GM21515 (cell line): ENCODE data around the gene LPP.

Source experiments
- ATAC-seq: cut with Tn5 transposase; IDR thresholded peaks from one replicate; pipeline ENCODE4 v1.9.1; 2021; ENCODE audit not compliant: unreplicated experiment

LPP gene

DNA sequence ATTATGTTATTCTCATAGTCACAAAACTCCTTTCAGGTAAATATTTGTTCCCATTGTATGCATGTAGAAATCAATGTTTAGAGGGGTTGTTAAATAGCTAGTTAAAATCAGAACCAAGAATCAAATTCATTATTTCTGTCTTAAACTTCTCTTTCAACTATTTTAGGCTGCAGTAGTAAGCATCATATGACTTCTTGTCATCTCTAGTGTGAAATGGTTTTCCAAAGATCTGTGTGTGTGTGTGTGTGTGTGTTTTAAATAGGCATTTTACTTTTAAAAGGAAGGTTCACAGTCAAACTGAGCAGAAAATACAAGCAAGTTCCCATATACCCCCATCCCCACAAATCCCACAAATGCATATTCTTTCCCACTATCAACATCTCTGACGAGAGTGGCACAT lies 506.5 kb downstream of the LPP start:
- no peak for ATAC-seq

DNA sequence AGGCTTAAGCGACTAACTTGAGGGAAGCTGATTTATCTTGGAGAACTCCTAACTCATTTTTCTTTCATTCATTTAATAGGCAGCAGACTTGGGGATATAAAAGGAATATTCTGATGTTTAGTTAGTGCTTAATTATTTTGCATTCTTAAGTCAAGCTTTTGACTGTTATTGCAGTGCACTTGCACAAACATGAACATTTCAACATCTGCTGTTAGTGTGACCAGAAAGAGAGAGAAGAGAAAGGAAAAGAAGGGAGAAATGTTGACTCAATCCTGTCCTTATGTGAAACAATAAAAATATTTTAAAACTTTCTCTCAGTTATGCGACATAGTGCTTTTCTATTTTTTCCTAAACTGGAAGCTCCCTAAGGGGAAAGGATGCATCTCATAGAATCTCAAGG lies 507.8 kb downstream of the LPP start:
- no peak for ATAC-seq

DNA sequence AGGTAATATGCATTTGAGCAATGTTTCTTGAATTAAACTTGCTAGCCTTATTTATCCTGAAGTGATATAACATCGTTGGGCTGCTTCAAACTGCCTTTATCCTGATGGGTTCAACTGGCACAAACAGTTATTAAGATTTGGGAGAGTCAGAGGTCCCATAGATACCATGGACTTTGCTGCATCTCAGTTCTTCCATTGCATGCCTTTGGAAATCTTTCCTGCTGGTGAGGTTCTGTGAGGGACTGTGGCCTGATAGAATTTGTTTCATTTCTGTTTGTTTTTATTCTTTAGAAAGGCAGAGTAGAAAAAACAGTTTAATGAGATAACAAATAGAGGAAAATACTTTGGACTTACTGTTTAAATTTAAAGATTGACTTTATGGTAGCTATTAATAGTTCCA lies 508.3 kb downstream of the LPP start:
- no peak for ATAC-seq

DNA sequence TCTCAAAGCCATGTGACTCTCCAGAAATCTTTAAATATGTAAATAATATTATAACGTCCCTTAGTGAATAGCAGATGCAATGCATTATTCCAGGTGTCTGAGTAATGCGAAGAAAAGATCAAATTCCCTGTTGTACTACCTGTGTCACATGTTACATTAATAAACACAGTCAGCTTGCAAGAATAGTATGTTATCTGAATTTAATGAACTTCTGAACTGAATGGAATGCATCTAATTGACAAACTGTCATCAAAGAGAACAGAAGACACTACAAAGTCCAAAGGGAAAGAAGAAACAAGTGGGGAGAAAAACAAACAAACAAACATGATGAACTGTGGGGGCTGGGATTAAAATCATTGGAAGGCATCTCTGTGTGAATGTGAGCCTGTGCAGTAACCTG lies 508.8 kb downstream of the LPP start:
- no peak for ATAC-seq

DNA sequence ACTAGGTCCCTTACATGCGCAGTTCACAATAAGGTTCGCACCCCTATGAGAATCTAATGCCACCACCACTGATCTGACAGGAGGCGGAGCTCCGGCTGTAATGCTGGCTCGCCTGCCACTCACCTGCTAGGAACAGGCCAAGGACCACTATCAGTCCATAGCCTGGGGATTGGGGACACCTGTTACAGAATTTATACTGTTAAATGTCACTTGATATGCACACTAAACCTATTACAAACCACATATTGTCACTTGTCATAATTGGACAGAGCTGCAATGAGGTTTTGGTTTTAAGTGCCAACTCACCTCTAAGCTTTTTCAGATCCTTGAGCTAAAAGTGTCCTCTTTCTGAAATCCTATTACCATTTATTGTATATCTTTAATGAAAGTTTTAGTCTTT lies 509.9 kb downstream of the LPP start:
- no peak for ATAC-seq

DNA sequence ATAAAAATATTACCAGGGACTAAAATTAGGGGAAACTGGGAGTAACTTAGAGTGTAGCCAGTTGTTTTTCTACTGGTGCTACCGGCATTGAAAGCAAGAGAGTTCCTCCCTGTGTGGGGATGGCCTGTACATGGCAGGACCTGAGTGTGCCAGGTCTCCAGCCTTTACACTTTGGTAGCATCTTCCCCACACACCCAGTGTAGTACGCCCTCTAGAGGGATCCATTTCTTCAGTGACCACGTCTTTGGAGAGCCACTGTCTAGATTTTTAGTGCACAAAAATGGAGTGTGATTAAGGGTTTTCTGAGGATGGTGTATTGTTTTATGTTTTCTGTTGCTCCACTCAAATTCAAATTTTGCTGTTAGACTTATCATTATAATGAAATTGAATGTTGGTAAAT lies 510.8 kb downstream of the LPP start:
- no peak for ATAC-seq

DNA sequence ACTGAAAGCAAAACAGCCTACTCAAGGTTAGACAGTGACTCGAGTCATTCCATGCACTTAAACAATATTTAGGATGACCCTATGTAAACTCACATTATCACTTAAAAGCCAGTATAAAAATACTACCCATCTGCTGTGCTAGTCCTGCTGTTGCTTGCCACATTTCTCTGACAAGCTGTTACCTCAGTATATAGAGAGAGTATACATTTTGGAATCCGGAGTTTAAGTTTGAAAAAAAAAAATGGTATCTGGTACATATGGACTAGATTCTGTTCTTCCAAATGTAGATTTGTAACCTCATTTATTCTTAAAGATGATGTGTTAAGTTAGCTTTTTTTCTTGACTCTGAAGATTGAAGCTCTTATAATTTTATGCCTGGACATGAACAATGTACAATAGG lies 514.0 kb downstream of the LPP start:
- ATAC-seq: no peak

DNA sequence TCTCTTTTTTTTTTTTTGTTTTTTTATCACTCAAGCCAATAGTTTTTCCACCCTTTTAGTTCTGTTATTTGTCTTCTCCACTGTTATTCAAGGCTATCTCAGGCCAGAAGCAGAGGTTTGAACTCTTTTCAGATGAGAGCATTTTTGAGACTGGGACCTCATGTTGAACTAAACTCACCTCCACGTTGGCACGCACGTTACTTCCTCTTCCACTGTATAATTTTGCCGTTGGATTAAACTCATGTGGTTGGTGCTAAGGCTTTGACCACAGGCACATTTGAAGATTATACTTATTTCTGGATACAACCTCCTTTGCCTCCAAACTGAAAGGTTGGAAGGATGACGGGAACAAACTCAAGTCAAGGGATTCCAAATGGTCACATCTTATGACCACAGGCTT lies 516.5 kb downstream of the LPP start:
- no peak for ATAC-seq

DNA sequence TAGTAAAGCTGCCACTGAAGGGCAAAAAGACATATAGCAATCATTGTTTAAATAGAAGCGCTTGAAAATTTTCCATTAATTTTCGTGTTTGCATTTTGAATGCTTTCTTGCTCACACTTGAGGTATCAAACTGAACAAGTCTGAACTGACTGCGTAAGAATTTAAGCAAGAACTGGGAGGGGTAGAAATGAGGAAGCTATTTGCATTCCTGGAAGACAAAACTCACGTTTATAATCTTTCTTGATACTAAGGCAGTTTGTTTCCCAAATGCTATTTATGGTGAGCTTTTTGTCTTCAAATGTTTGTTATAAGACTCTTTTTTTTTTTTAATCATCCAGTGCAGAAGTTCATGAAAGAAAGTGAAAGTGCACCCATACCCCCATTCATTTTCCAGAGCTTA lies 518.0 kb downstream of the LPP start:
- ATAC-seq: no peak

DNA sequence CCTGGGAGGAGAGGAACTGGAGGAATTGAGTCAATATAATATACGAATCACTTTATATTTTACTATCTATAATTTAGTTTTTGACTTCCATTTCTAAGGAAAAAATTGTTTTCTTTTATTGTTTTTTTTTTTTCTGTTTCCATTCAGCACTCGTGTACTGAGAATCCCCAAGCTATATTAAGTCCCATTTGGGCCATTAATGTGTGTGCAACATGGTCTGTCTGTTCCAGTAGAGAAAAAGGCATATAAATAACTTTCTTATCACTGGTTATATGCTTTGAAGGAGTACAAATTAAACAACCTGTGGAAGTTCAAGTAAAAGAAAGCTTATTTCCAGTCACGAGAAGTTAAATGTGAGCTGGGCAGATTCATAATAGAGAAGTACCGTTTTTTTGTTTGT lies 518.9 kb downstream of the LPP start:
- ATAC-seq: no peak

DNA sequence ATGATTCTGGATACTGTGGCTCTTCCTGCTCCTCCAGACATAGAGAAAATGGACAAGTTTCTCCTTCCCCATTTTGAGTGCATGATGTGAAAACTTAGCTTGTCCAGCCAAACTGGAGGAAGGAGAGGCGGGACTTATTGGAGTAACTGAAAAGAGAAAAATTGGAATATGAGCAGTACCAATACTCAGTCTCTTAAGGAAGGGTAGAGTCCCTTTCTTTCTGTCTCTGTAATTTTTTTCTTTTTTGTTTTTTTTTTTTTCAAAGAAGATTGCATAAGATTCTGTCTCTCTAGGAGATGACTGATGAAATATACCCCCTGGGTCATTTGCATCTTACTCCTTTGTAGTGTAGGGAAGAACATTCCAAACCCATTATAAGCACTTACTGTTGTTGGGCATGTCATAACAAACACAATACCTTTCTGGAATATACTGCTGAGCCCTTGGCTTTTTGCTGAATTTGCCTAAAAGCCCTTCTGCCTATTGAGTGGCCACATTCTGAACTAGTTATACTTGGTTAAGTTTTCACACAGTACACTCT lies 519.8 kb downstream of the LPP start:
- ATAC-seq: no peak

DNA sequence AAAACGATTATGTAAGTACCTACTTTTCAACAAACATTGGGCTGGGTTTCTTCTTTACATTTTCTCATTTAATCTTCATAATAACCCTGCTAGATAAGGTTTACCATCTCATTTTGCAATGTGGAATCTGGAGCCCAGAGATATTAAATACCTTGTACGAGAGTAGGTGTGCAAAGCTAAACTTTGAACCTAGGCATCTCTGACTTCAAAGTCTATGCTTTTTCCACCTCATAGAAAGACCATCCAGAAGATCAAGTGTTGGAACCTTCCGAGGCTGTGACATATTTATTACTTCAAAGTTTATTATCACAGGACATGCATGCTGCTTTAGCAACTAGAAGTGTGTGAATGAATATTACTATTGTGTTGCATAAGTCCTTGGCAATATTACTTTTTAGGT lies 520.6 kb downstream of the LPP start:
- no peak for ATAC-seq

DNA sequence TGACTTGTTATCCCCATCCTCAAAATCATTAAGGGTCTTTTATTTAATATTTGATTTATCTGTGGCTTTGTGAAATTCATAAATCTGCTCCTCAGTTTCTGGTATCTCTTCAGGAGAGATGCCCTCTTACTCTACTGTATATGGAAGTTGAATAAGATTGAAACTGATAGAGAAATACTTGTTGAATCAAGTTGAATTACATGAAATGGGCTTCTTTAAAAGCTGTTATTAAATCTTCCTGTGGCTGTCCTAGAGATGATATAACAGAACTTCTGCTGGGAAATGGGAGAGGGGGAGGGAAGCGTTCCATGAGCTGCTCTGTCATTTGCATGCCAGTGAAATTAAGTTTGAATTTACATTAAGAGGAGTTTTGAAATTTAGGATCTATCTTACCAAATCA lies 523.4 kb downstream of the LPP start:
- no peak for ATAC-seq

DNA sequence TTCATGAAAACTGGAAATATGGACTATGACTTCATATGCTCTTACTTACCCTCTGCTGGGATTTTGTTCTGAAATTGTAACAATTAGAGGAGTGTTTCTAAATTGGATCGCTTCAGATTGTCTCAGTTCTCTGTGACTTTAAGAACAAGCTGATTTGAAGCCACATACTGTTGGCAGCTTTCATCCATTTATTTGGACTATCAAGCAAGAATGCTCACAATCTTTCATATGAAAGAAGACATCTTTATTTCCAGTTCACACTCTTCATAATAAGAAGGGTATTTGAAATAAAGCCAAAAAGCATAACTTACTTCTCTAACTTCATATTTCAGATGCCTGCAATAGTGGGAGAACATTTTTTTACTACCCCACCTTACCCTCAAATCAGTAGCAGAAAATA lies 526.2 kb downstream of the LPP start:
- ATAC-seq: no peak

DNA sequence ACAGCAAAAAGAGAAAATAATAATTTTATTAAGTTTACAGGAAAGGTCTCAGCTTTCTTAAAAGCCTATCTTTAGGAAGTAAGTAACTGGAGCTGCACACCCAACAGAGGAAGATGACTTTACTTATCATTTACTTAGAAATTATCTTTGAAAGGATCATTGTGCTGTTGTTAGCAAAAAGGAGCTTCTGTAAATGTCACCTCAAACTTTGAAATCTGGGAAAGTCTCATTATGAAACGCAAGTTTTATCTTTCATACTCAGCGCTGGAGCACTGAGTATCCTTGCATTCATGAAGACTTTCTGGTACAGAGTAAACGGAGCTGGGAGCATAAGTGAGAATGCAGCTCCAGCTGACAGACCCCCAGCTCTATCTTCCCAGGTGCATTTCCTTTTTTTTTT lies 526.6 kb downstream of the LPP start:
- no peak for ATAC-seq

DNA sequence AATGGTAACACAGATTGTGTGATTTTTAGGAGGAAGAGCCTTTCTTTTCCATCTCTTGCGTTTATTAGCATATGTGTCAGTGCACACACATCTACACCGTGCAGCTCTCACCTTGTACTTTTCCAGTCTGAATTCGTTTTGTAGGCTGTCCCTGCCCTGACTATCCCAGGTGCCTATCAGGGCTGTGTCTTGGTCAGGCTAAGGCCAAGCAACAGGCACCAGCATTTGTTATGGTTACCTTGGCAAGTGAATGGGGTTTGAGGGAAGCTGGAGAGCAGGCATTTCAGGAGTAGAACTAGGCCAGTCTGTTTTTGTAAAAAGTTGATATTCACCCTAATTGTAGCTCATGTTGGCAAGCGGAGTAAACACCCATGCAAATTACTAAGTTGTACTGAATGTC lies 528.4 kb downstream of the LPP start:
- no peak for ATAC-seq

DNA sequence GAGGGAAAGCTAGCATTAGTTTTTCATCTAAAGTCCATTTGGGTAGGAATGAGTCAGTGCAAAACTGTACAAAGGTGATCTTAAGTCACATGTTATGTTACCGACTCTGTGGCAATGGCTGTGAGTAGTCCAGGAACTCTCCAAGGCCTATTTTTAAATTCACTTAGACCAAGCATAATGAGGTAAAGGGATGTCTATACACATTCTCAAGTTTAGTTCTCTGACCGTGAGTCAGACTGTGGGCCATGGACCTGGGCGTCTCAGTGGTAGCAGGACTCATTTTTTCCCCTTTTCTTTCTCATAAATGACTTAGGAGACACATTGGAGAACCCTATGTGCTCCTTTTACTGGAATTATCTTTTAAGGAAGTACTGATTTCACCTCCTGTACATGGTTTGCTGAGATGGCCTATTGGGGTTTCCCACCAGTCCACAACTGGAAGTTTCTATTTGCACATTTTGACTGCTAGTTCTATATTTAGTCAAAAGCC lies 529.1 kb downstream of the LPP start:
- ATAC-seq: no peak

DNA sequence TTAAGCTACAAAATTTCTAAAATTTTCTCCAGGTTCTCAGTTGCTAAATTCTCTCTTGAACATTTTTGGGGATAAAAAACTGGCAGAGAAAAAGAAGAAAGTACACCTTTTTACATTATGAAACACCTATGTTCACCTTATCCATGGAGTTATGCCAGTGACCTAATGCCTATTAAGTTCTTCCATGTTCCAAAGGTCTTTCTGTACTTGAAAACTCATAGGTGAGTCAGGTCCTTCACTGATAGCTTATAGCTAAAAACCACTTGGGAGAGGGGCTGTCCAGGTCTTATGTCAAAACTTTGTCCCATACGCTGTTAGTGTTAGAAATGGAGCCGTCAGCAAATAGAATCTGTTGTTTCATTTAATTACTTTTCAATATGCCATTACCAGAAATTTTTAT lies 530.3 kb downstream of the LPP start:
- ATAC-seq: no peak

DNA sequence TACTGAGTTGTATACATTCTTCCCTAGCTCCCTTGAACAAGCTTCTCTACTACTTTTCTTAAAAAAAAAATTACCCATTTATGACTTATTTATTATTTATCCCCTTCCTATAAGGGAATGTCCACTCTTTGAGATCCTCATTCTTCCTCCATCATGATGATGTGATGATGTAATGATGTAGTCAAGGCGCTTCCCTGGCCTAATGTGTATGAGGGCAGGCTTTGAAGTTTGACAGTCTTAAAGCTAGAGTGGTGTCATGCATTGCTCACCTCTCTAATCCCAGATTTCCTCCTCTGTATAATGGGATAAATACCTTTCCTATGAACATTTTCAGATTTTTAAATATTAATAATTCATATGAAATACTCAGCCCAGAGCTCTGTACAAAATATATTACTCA lies 531.8 kb downstream of the LPP start:
- ATAC-seq: no peak

DNA sequence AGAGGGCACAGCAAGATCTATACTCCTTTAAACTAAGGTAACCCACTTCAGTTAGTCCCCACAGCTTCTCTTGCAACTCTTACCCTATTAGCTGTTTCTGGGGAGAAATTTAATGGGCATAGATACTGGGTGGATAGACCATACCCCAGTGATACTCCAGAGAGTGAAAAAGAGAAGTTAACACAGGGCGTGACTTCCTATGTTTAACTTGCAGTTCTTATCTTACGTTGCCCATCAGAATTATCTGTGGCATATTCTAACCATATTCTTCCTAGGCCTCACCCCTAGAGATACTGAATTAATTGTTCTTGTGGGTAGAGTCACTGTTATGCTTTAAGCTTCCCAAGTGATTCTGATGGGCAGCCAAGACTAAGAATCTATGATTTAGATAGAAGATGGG lies 532.4 kb downstream of the LPP start:
- no peak for ATAC-seq

DNA sequence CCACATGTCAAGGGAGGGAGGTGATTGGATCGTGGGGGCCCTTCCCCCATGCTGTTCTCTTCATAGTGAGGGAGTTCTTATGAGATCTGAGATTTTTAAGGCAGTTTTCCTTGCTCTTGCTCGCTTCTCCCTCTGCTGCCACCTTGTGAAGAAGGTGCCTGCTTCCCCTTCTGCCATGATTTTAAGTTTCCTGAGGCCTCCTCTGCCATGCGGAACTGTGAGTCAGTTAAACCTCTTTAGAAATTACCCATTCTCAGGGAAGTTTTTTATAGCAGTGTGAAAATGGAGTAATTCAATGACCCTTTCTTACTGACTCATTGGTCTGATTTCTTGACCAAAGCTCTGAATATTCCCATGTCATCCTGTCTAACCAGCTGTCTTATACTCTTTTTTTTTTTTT lies 533.4 kb downstream of the LPP start:
- ATAC-seq: no peak

DNA sequence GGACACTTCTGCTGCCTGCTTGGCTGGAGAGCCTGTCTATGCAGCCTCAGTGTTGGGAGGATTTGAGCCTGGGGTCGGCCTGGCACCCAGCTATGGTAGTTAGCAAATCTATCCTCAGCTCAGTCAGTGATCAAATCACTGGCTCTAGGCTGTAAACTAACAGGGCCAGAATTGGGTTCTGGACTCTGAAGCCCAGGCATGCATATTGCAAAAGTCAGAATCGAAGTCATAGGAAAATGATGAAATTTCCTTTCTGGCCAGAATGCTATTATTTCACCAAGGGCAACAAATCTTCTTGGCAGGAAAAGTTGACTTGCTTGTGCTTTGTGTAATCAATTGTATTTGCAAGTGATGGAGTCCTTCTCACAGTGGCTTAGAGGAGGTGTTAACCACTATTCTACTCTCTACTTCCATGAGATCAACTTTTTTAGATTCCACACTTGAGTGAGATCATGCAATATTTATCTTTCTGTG lies 535.2 kb downstream of the LPP start:
- ATAC-seq: no peak

DNA sequence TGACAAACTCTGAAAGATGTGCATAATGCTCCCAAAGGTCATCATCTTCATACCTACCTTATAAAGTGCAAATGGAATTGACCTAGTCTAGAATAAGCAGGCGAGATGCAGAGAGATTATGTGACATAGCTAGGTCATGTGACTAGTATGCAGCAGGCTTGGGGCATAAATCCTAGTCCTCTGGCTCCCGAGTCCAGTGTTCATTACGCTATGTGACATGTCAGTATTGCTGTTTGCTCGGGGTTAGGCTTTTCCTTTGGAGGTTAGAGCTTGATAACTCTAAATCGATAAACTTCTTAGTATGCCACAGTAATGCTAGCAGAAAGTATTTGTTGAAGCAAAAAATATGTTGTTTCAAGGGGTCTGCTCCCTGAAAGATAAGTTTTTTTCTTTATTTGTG lies 536.1 kb downstream of the LPP start:
- ATAC-seq: no peak

DNA sequence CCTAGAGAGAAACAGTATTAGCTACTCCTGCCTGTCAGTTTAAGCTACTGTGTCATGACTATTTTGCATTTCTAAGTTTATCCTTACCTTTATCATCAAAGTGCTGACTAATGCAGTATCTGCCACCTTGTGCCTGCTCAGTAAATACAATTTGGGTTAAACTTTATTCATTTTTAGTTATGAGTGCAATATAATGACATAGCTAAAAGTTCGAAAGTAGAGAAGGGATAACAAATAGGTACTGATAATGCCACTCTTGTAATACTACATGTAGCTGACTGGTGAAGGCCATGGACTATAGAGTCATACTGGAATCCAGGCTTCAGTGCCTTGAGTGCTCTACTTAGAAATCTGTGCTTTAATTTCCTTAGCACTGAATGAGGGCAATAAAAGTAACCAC lies 537.0 kb downstream of the LPP start:
- no peak for ATAC-seq
